Embryonic facial prominence (tissue), 1 donor: ENCODE results near the gene SLIT1.

Experiments
- DNase-seq: peaks from one replicate; pipeline ENCODE4 v3.0.0-alpha.2; 2016; ENCODE audit errors: extremely low spot score

Gene SLIT1

GRCh38 chr10:97140049-97140846, 45.5 kb downstream of the SLIT1 start:
- no peak for DNase-seq

GRCh38 chr10:97139651-97140048, 46.1 kb downstream of the SLIT1 start:
- DNase-seq, result no peak

- DNase-seq, result no peak
These were observed 46.9 kb downstream of the SLIT1 start for GRCh38 chr10:97138846-97139245.

- DNase-seq, result no peak
These were observed 47.6 kb downstream of the SLIT1 start for GRCh38 chr10:97138174-97138573.

- no peak for DNase-seq
These were observed 49.0 kb downstream of the SLIT1 start for GRCh38 chr10:97136756-97137155.

GRCh38 chr10:97135464-97135863, 50.3 kb downstream of the SLIT1 start:
- DNase-seq, result no peak

GRCh38 chr10:97134983-97135382, 50.8 kb downstream of the SLIT1 start:
- DNase-seq, result no peak

GRCh38 chr10:97134110-97134509, 51.6 kb downstream of the SLIT1 start:
- DNase-seq, result no peak

GRCh38 chr10:97132273-97132672, 53.5 kb downstream of the SLIT1 start:
- no peak for DNase-seq

- peak; percentile 27 for DNase-seq
These were observed 54.1 kb downstream of the SLIT1 start for GRCh38 chr10:97131666-97132065.

GRCh38 chr10:97131181-97131628, 54.6 kb downstream of the SLIT1 start:
- no peak for DNase-seq

- DNase-seq, result no peak
These were observed 56.1 kb downstream of the SLIT1 start for GRCh38 chr10:97129666-97130065.

- DNase-seq, result no peak
These were observed 57.1 kb downstream of the SLIT1 start for GRCh38 chr10:97128516-97129154.

GRCh38 chr10:97128039-97128492, 57.7 kb downstream of the SLIT1 start:
- no peak for DNase-seq

- no peak for DNase-seq
These were observed 58.2 kb downstream of the SLIT1 start for GRCh38 chr10:97127509-97127908.

GRCh38 chr10:97124211-97124610, 61.5 kb downstream of the SLIT1 start:
- no peak for DNase-seq

GRCh38 chr10:97123765-97124164, 62.0 kb downstream of the SLIT1 start:
- DNase-seq, result no peak

GRCh38 chr10:97121041-97121440, 64.7 kb downstream of the SLIT1 start:
- no peak for DNase-seq

- no peak for DNase-seq
These were observed 65.4 kb downstream of the SLIT1 start for GRCh38 chr10:97120370-97120769.

- DNase-seq, result no peak
These were observed 66.6 kb downstream of the SLIT1 start for GRCh38 chr10:97119058-97119745.

GRCh38 chr10:97117372-97117771, 68.4 kb downstream of the SLIT1 start:
- no peak for DNase-seq

- DNase-seq, result no peak
These were observed 69.1 kb downstream of the SLIT1 start for GRCh38 chr10:97116462-97117162.
